ENCODE data around the gene BOD1L1.

- TF ChIP-seq CTCF (IDR thresholded peaks at IDR 0.05) (no peak), POLR2AphosphoS5 (IDR thresholded peaks at IDR 0.05) (no peak)
Observed at GRCh38 chr4:13653766-13654161, 26.2 kb upstream of the BOD1L1 start.

Data from transverse colon (tissue), 4 donors.